ENCODE results near the gene NTM. TPM values are rescaled to one million over a fixed set of nuclear protein-coding genes. Genes with fewer than 3 reads are reported as not detected.
"Not testable (repeated sequence)": the region's sequence is repeated elsewhere in the genome, so short reads cannot be mapped to it uniquely, and the experiment has no call there.

NTM gene
- polyA plus RNA-seq, 4 donors = 36.2 to 52.4 (median 44.4) TPM

GRCh38 chr11:131898949-131899348 is 528.5 kb downstream of the NTM start:
- no peak for DNase-seq (ENCODE audit: low read depth in 4 of 4, low spot score in 3 of 4)

- DNase-seq (ENCODE audit: low read depth in 4 of 4, low spot score in 3 of 4) = no peak
Measured at GRCh38 chr11:131899950-131900580, 529.6 kb downstream of the NTM start.

GRCh38 chr11:131902421-131902820 is 532.0 kb downstream of the NTM start:
- DNase-seq (ENCODE audit: low read depth in 4 of 4, low spot score in 3 of 4) = no peak

- no peak for DNase-seq (ENCODE audit: low read depth in 4 of 4, low spot score in 3 of 4)
Measured at GRCh38 chr11:131903074-131903473, 532.7 kb downstream of the NTM start.

DNA sequence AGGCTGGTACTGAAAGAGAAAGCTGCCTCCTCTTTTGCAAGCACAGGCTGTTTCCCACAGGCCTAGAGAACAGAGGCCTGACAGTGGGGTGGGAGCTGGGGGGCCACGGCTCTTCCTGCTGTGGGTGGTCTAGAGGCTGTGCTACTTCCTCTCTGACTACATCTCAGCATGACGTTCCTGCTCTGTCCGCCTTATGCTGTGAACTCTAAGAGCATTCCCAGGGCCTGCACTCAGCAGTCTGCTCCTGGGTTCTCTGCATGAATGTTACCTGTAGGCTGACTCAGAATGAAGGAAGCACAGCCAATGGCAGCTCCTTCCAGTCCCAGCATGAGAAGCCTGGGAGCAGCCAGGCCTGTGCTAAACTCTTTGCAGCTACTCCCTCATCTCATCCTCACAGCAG is 534.3 kb downstream of the NTM start:
- no peak for DNase-seq (ENCODE audit: low read depth in 4 of 4, low spot score in 3 of 4)

- no peak for DNase-seq (ENCODE audit: low read depth in 4 of 4, low spot score in 3 of 4)
Measured at GRCh38 chr11:131906963-131907362, 536.5 kb downstream of the NTM start.

DNA sequence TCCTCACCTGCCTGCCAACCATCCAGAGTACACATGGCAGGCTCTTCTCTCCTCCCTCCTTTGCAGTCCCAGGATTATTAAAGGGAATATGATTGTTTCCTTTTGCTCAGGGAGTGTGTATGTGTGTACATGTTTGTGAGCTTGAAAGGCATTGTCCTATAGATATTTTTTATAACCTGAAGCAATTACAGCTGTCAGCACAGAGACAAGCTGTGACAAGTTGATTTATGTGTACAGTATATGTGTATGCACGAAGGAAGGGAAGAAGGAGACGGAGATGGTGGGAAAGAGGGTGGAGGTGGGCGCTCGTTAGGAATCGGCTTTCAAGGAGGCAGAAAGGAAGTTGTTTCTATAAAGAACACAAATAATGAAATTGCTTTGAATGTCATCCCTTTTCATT is 537.0 kb downstream of the NTM start:
- no peak for DNase-seq (ENCODE audit: low read depth in 4 of 4, low spot score in 3 of 4)

DNA sequence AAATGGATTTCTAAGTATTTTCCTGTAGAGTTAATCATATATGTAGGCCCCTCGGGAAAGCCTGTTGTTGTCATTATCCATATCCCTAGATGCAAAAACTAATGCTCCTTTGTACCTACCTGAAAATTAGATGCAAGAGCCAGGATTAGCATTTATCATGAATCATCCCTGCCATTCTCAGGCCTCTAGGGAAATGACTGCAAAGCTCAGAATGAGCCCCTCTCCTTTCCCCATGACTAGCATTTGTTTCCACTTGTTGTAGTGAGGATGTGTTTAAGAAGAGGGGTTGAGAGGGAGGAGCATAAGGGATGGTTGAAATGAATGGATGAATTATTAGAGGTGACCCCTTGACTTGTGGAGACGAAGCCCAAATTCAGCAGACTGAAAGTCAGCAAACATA is 537.9 kb downstream of the NTM start:
- no peak for DNase-seq (ENCODE audit: low read depth in 4 of 4, low spot score in 3 of 4)

- no peak for DNase-seq (ENCODE audit: low read depth in 4 of 4, low spot score in 3 of 4)
Measured at GRCh38 chr11:131909426-131910177, 539.2 kb downstream of the NTM start.

GRCh38 chr11:131910178-131910522 is 539.7 kb downstream of the NTM start:
- DNase-seq (ENCODE audit: low read depth in 4 of 4, low spot score in 3 of 4) = no peak

DNA sequence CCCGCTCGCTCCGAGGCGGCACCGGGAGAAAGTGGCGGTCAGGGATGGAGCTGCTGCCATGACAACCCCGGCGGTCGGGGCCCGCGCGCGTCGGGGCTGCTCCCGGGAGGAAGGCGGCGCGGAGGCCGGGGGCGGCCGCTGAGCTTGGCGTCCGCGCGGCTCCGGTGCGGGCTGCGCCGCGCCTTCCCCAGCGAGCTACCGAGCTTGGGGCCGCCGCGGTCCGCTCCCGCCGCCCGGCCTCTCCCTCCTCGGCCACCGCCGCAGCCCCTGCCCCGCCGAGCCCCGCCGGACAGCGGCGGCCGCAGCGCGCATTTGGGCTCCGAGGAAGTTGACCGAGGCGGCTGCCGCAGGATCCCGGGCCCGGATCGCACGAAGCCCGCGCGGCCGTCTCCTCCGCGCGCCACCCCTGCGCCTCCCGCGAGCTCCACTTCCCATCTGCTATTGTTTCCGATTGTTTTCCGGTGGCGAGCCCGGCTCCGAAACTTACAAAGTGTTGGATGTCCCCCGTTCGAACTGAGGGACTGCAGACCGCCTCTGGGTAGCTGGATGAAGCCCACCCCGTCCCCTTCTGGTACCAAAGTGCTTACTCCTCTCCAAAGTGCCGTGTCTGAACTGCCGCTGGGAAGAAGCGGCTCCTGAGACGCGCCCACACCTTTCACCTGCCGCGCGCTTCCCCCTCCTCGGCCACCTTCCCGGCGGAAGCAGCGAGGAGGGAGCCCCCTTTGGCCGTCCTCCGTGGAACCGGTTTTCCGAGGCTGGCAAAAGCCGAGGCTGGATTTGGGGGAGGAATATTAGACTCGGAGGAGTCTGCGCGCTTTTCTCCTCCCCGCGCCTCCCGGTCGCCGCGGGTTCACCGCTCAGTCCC is 540.3 kb downstream of the NTM start:
- DNase-seq (ENCODE audit: low read depth in 4 of 4, low spot score in 3 of 4) = no peak

DNA sequence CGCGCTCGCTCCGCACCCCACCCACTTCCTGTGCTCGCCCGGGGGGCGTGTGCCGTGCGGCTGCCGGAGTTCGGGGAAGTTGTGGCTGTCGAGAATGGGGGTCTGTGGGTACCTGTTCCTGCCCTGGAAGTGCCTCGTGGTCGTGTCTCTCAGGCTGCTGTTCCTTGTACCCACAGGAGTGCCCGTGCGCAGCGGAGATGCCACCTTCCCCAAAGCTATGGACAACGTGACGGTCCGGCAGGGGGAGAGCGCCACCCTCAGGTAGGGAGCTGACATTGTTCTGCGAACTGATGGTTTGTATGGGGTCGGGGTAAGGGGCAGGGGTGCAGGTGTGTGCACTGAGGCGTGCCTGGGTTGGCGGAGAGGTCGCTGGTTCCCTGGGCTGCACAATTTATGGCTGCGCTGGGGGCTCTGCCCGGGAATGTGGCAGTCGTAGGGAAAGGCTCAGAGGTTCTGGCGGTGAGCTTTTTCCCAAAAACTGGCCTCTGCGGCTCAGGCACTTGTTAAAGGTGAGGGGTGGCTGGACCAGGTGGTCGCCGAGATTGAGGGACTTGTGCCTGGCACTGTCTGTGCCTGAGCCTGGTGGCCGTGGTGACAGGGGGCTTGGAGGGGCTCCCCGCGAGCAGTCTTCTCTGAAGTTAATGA is 541.1 kb downstream of the NTM start:
- not testable (repeated sequence) for DNase-seq (ENCODE audit: low read depth in 4 of 4, low spot score in 3 of 4)

- no peak for DNase-seq (ENCODE audit: low read depth in 4 of 4, low spot score in 3 of 4)
Measured at GRCh38 chr11:131912134-131912533, 541.7 kb downstream of the NTM start.

GRCh38 chr11:131913267-131913666 is 542.9 kb downstream of the NTM start:
- DNase-seq (ENCODE audit: low read depth in 4 of 4, low spot score in 3 of 4) = no peak

- DNase-seq (ENCODE audit: low read depth in 4 of 4, low spot score in 3 of 4) = no peak
Measured at GRCh38 chr11:131914361-131914774, 544.0 kb downstream of the NTM start.

DNA sequence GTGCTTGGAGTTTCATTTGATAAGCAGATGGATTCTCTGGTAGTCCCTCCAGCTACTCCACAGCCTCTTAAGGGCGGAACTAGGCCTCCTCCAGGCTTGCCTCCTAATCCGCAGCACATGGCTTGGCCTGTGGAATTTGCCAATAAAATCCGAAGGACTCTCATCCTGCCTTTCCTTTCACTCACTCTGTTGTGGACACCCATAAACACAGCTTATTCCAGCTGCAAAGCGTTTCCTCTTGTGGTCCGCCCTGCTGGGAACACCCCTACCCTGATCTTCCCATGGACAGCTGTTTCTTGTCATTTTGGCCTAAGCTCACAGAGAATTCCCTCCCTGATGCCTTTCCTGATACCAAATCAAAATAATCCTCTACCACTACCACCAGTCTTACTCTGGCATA is 546.2 kb downstream of the NTM start:
- no peak for DNase-seq (ENCODE audit: low read depth in 4 of 4, low spot score in 3 of 4)

DNA sequence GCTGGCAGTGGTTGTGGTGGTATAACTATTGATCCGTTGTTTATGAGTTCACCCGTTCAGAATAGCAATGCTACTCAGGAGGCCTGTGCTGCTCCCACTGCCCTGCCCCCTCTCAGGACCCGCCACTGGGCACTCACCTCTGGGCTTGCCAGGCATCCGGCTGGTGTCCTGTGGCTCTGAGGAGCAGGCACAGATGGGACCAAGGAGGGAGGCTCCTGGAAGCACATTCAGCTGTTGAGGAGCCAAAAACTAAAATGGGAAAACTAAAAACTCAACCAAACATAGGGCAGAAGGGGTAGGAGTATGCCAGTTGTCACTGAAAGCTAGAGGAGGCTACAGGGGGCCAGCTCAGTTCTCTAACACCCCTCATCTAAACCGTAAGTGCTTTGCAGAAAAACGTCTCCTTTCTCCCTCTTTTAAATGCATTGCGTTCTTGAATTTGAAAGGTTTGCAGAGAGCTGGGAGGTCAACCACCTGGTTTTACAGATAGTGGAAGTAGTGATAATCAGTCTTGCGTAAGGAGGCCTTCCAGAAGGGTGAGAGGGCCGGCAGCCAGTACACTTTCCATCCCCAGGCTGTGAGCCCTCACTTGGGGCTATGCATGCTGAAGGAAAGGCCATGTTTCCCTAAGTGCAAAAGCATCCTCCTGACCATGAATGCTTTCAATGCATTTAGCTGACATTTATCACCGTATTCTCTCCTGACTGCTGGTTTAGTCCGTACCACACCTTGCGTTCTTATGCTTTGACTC is 547.4 kb downstream of the NTM start:
- DNase-seq (ENCODE audit: low read depth in 4 of 4, low spot score in 3 of 4) = no peak

GRCh38 chr11:131918663-131919062 is 548.2 kb downstream of the NTM start:
- DNase-seq (ENCODE audit: low read depth in 4 of 4, low spot score in 3 of 4) = no peak

- DNase-seq (ENCODE audit: low read depth in 4 of 4, low spot score in 3 of 4) = no peak
Measured at GRCh38 chr11:131922220-131922619, 551.8 kb downstream of the NTM start.

DNA sequence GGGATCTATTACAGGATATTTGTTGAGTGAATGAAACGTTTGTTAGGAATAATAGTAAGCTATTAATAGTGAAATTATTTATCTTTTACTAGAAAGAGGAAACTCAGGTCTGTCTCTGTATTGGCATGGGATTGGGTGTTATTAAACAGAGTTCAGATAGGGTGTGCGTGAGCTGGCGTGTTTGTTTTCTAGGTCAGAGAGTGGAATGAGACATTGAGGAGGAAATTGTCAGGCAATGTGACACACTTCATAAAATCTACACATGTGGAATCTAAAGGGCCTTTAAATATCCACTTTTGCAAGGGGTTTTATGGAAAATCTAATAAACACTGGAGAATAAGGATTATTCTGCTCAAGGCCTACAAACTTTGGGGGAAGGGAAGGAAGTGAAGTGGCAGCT is 552.9 kb downstream of the NTM start:
- no peak for DNase-seq (ENCODE audit: low read depth in 4 of 4, low spot score in 3 of 4)
